Sigmoid colon (tissue), 7 donors: ENCODE measurements around the gene EXOC3L4. TPM values are rescaled to one million over a fixed set of nuclear protein-coding genes. Genes with fewer than 3 reads are reported as not detected.

Experiments
- DNase-seq: peaks from one replicate; pipeline ENCODE4 v3.0.0-alpha.2; 2019
- H3K27ac ChIP-seq, 4 donors: fragments of 200-600 bp; sonication (generic); one replicate each; pipeline ENCODE4 v1.5.1; 2016 to 2019; ENCODE audit warnings: mild to moderate bottlenecking in 1 of 4
- H3K27me3 ChIP-seq, 3 donors: fragments of 200-600 bp; sonication (generic); one replicate each; pipeline ENCODE4 v1.5.1; 2019; ENCODE audit warnings: mild to moderate bottlenecking in 1 of 3
- H3K36me3 ChIP-seq, 4 donors: fragments of 200-600 bp; sonication (generic); one replicate each; pipeline ENCODE4 v1.5.1; 2016 to 2019
- H3K4me1 ChIP-seq, 4 donors: fragments of 200-600 bp; sonication (generic); one replicate each; pipeline ENCODE4 v1.5.1; 2017 to 2019
- H3K4me3 ChIP-seq, 4 donors: fragments of 200-600 bp; sonication (generic); one replicate each; pipeline ENCODE4 v1.5.1; 2017 to 2019; ENCODE audit warnings: mild to moderate bottlenecking in 2 of 4, moderate library complexity in 1 of 4
- H3K9me3 ChIP-seq, 4 donors: fragments of 200-600 bp in 3 of 4; sonication (generic) in 3 of 4; one replicate each; pipeline versions ENCODE4 v1.5.1 to v1.6.1; 2013 to 2019
- CTCF ChIP-seq, 4 experiments: fragments of 450-650 bp in 3 of 4; fragments of 200-600 bp in 1 of 4; IDR thresholded peaks; one replicate each; pipeline ENCODE4 v1.5.1; 2016 to 2019; ENCODE audit warnings: antibody characterized with exemption in 4 of 4, mild to moderate bottlenecking in 3 of 4, moderate library complexity in 2 of 4
- EP300 ChIP-seq, 4 donors: sonication (generic); formaldehyde crosslinking; IDR thresholded peaks; one replicate each; pipeline ENCODE4 v1.6.1; 2017; ENCODE audit warnings: antibody characterized with exemption in 4 of 4
- POLR2A ChIP-seq, 2 donors: fragments of 450-650 bp; IDR thresholded peaks; one replicate each; pipeline ENCODE4 v1.6.1; 2016; ENCODE audit warnings: antibody characterized with exemption in 2 of 2, mild to moderate bottlenecking in 2 of 2, moderate library complexity in 2 of 2
- POLR2AphosphoS5 ChIP-seq, 4 donors: sonication (generic); formaldehyde crosslinking; IDR thresholded peaks; one replicate each; pipeline ENCODE4 v1.6.1; 2017; ENCODE audit warnings: antibody characterized with exemption in 4 of 4
- WGBS, 2 donors: extraction: QIAGEN DNeasy Blood & Tissue Kit; methylation state at CpG; one replicate each; pipeline ENCODE4 v1.1.7; 2013; 5-methylcytosine and 5-hydroxymethylcytosine counted together
- intact Hi-C: fragments of 100-400 bp; cut with DNase I; formaldehyde crosslinking; loops from one replicate; pipeline ENCODE4 v1.15.1; 2023
- polyA plus RNA-seq, 3 donors: library from polyadenylated mRNA; stranded (reverse); fragments of 200-250 nt; gene quantifications; one replicate each; pipeline ENCODE4 v1.2.3, GENCODE V29; 2013
- total RNA-seq, 4 donors: library from RNA; depleted of rRNA; stranded (reverse); fragments of >200 nt; gene quantifications; one replicate each; pipeline ENCODE4 v1.1.0, GENCODE V29; 2016
- donor health status: healthy with polysubstance abuse.
- donor health status: Bipolar disorder and iron deficiency.
- donor health status: healthy.

Gene EXOC3L4
- total and polyA plus RNA-seq, 7 donors, result 0.36 to 23.8 (median 1.8) TPM

GRCh38 chr14:103101257-103101962 is 6.9 kb downstream of the EXOC3L4 start:
- Histone ChIP-seq H3K27ac (no peak overlapping the region), H3K9me3 (no peaks in the 10 kb centered on the region), H3K27me3 (peaks cover 32 to 54% (median 36%) of the 10 kb centered on the region in 3 donors), H3K36me3 (no peaks in the 10 kb centered on the region), H3K4me1 (peaks cover 0 to 35% (median 30%) of the 10 kb centered on the region in 4 donors), H3K4me3 (no peak overlapping the region)
- TF ChIP-seq EP300 (IDR thresholded peaks at IDR 0.05), result no peak
- TF ChIP-seq CTCF (IDR thresholded peaks at IDR 0.05), result no peak
- TF ChIP-seq POLR2A (IDR thresholded peaks at IDR 0.05), result no peak
- TF ChIP-seq POLR2AphosphoS5 (IDR thresholded peaks at IDR 0.05), result no peak
- intact Hi-C loops, result no loop called here
- WGBS, 2 donors, result 90 to 96% methylated on average over 11 of the region's 11 CpGs
- no peak for DNase-seq

GRCh38 chr14:103101963-103102688 is 7.6 kb downstream of the EXOC3L4 start:
- H3K27ac ChIP-seq, result no peak overlapping the region
- H3K4me3 ChIP-seq, result peak overlapping the region in 3 of 4 donors; percentile 1 to 9 (median 2)
- H3K9me3 ChIP-seq, result no peaks in the 10 kb centered on the region
- intact Hi-C loops, result no loop called here
- peaks cover 0 to 35% (median 30%) of the 10 kb centered on the region in 4 donors for H3K4me1 ChIP-seq
- DNase-seq, result no peak
- H3K36me3 ChIP-seq, result no peaks in the 10 kb centered on the region
- 56 to 87% methylated on average over 85 of the region's 85 CpGs for WGBS, 2 donors
- TF ChIP-seq CTCF (IDR thresholded peaks at IDR 0.05), result no peak
- TF ChIP-seq POLR2AphosphoS5 (IDR thresholded peaks at IDR 0.05), result no peak
- no peak for TF ChIP-seq EP300 (IDR thresholded peaks at IDR 0.05)
- TF ChIP-seq POLR2A (IDR thresholded peaks at IDR 0.05), result no peak
- peaks cover 32 to 54% (median 36%) of the 10 kb centered on the region in 3 donors for H3K27me3 ChIP-seq

GRCh38 chr14:103102689-103103260 is 8.2 kb downstream of the EXOC3L4 start:
- no peak for DNase-seq
- TF ChIP-seq CTCF (IDR thresholded peaks at IDR 0.05) (no peak), POLR2AphosphoS5 (IDR thresholded peaks at IDR 0.05) (no peak), EP300 (IDR thresholded peaks at IDR 0.05) (no peak), POLR2A (IDR thresholded peaks at IDR 0.05) (no peak)
- H3K27ac ChIP-seq, result no peak overlapping the region
- H3K4me3 ChIP-seq, result peak overlapping the region in 1 of 4 donors; percentile 9
- 57 to 86% methylated on average over 39 of the region's 39 CpGs for WGBS, 2 donors
- H3K27me3 ChIP-seq, result peaks cover 32 to 54% (median 36%) of the 10 kb centered on the region in 3 donors
- H3K36me3 ChIP-seq, result no peaks in the 10 kb centered on the region
- H3K4me1 ChIP-seq, result peaks cover 0 to 35% (median 30%) of the 10 kb centered on the region in 4 donors
- H3K9me3 ChIP-seq, result no peaks in the 10 kb centered on the region
- intact Hi-C loops, result no loop called here

- intact Hi-C loops, result no loop called here
- Histone ChIP-seq H3K4me1 (peaks cover 0 to 35% (median 30%) of the 10 kb centered on the region in 4 donors), H3K9me3 (no peaks in the 10 kb centered on the region), H3K27me3 (peaks cover 32 to 54% (median 36%) of the 10 kb centered on the region in 3 donors), H3K27ac (no peak overlapping the region), H3K4me3 (peak overlapping the region in 1 of 4 donors; percentile 13), H3K36me3 (no peaks in the 10 kb centered on the region)
- DNase-seq, result no peak
- no peak for TF ChIP-seq CTCF (IDR thresholded peaks at IDR 0.05)
- no peak for TF ChIP-seq POLR2AphosphoS5 (IDR thresholded peaks at IDR 0.05)
- no peak for TF ChIP-seq POLR2A (IDR thresholded peaks at IDR 0.05)
- TF ChIP-seq EP300 (IDR thresholded peaks at IDR 0.05), result no peak
- 5 to 9% methylated on average over 68 of the region's 68 CpGs for WGBS, 2 donors
Measured at GRCh38 chr14:103103461-103104388, 9.2 kb downstream of the EXOC3L4 start.
